T-cell (primary cell): ENCODE data around the gene ITGA2. TPM values are rescaled to one million over a fixed set of nuclear protein-coding genes. Genes with fewer than 3 reads are reported as not detected.

Experiments used
- ATAC-seq, 4 experiments: fragments of 200-7000 bp in 3 of 4; fragments of 150-1000 bp in 1 of 4; cut with Tn5 transposase; replicated peaks in 1 of 4; 1 replicate in 3 of 4; 2 replicates in 1 of 4; pipeline ENCODE4 v1.10.0; 2021; ENCODE audit warnings: moderate library complexity in 3 of 4, mild to moderate bottlenecking in 2 of 4, moderate number of reproducible peaks in 1 of 4
- CTCF ChIA-PET, 2 donors: fragments of 300-600 bp; sonication (Branson Sonifier 250); formaldehyde crosslinking; loops; one replicate each; lab custom pipeline; 2022; ENCODE audit warnings: antibody characterized with exemption in 2 of 2; lab: Charles Lee
- POLR2A ChIA-PET, 2 donors: fragments of 300-600 bp; sonication (Branson Sonifier 250); formaldehyde crosslinking; loops; one replicate each; lab custom pipeline; 2022; ENCODE audit warnings: antibody characterized with exemption in 2 of 2; lab: Charles Lee
- DNase-seq, 35 experiments: peaks; one replicate each; pipeline versions ENCODE4 v3.0.0 to v3.0.0-alpha.2; 2013 to 2023
- H3K27ac ChIP-seq: one replicate; pipeline ENCODE4 v1.5.1; 2013; ENCODE audit warnings: low read length
- H3K27me3 ChIP-seq, 2 experiments: replicated peaks in 1 of 2; 1 replicate in 1 of 2; 2 replicates in 1 of 2; pipeline versions ENCODE4 v1.6.1 to v1.7.0; 2013; ENCODE audit warnings: low read length in 1 of 2, mixed read lengths in 1 of 2; ENCODE audit not compliant: control insufficient read depth in 2 of 2, insufficient read depth in 2 of 2; ENCODE audit errors: extremely low read depth in 1 of 2
- H3K36me3 ChIP-seq, 2 donors: 1 replicate in 1 of 2; 2 replicates in 1 of 2; pipeline versions ENCODE4 v1.6.1 to v1.7.0; 2013; ENCODE audit warnings: low read length in 1 of 2; ENCODE audit not compliant: control insufficient read depth in 2 of 2, insufficient read depth in 1 of 2; ENCODE audit errors: extremely low read depth in 1 of 2
- H3K4me1 ChIP-seq, 2 experiments: 1 replicate in 1 of 2; 2 replicates in 1 of 2; pipeline versions ENCODE4 v1.6.1 to v1.7.0; 2013; ENCODE audit warnings: low read length in 2 of 2, mixed read lengths in 1 of 2; ENCODE audit not compliant: insufficient read depth in 2 of 2, control insufficient read depth in 1 of 2; ENCODE audit errors: extremely low read depth in 1 of 2
- H3K4me3 ChIP-seq, 2 donors: 1 replicate in 1 of 2; 2 replicates in 1 of 2; pipeline versions ENCODE4 v1.5.1 to v1.7.0; 2013; ENCODE audit warnings: mild to moderate bottlenecking in 2 of 2, low read length in 1 of 2, moderate library complexity in 1 of 2; ENCODE audit not compliant: control insufficient read depth in 1 of 2; ENCODE audit errors: extremely low read depth in 1 of 2
- H3K9me3 ChIP-seq: 2 replicates; pipeline ENCODE4 v1.7.0; 2013
- H3K27ac Mint-ChIP-seq, 2 donors: one replicate each; pipeline ENCODE4 v1.8.0; 2020 to 2021; ENCODE audit warnings: mild to moderate bottlenecking in 2 of 2, mixed read lengths in 2 of 2
- H3K27me3 Mint-ChIP-seq, 2 donors: one replicate each; pipeline ENCODE4 v1.8.0; 2021 to 2022; ENCODE audit warnings: mixed read lengths in 2 of 2
- H3K36me3 Mint-ChIP-seq: one replicate; pipeline ENCODE4 v1.8.0; 2021; ENCODE audit warnings: mixed read lengths
- H3K4me1 Mint-ChIP-seq, 3 donors: one replicate each; pipeline ENCODE4 v1.8.0; 2020 to 2022; ENCODE audit warnings: mixed read lengths in 3 of 3, mild to moderate bottlenecking in 1 of 3
- H3K4me3 Mint-ChIP-seq, 3 donors: one replicate each; pipeline ENCODE4 v1.8.0; 2020 to 2022; ENCODE audit warnings: mild to moderate bottlenecking in 3 of 3, mixed read lengths in 3 of 3, moderate library complexity in 3 of 3
- H3K9me3 Mint-ChIP-seq, 3 donors: one replicate each; pipeline ENCODE4 v1.8.0; 2020 to 2022; ENCODE audit warnings: mixed read lengths in 3 of 3
- WGBS: methylation state at CpG from one replicate; pipeline ENCODE4 v1.1.5; 2013; ENCODE audit warnings: missing lambda C conversion rate; ENCODE audit not compliant: insufficient coverage; 5-methylcytosine and 5-hydroxymethylcytosine counted together
- total RNA-seq, 35 experiments: library from RNA in 6 of 35; stranded (reverse) in 6 of 35; fragments of 120-200 nt in 1 of 35; gene quantifications; one replicate each; pipeline versions ENCODE4 v1.2.1 to v1.2.4 and lab custom pipeline; 2013 to 2026

The ITGA2 gene
- total RNA-seq, 5 donors from 2014 or later (not counting 1 experiment from before 2014, with no cell fraction given) = 0.16 to 1.5 (median 0.51) TPM

- POLR2A ChIA-PET = no interaction called here
- H3K27me3 Mint-ChIP-seq = no peaks in the 10 kb centered on the region
Measured at GRCh38 chr5:53035868-53036381, 46.8 kb downstream of the ITGA2 start.

GRCh38 chr5:53037141-53037859 lies 48.1 kb downstream of the ITGA2 start:
- Mint-ChIP-seq H3K27ac (no peak overlapping the region), H3K4me1 (peaks cover 21 to 30% (median 23%) of the 10 kb centered on the region in 3 donors), H3K36me3 (no peaks in the 10 kb centered on the region), H3K9me3 (no peaks in the 10 kb centered on the region), H3K27me3 (no peaks in the 10 kb centered on the region), H3K4me3 (no peak overlapping the region)
- H3K27ac ChIP-seq = no peak overlapping the region
- ChIA-PET POLR2A (no interaction called here), CTCF (no interaction called here)
- DNase-seq (no peak), ATAC-seq (no peak)
- WGBS = no CpG with 5 or more reads among the region's 3 CpGs
- H3K36me3 ChIP-seq = no peaks in the 10 kb centered on the region
- H3K9me3 ChIP-seq = no peaks in the 10 kb centered on the region
- H3K27me3 ChIP-seq = no peaks in the 10 kb centered on the region
- no peak overlapping the region for H3K4me3 ChIP-seq
- H3K4me1 ChIP-seq = peaks cover 0 to 22% of the 10 kb centered on the region in 2 experiments

More at GRCh38 chr5:53035868-53036381, 46.8 kb downstream of the ITGA2 start:
- H3K27ac ChIP-seq = no peak overlapping the region
- CTCF ChIA-PET = interaction anchor here (0.6 to 1.0 kb wide), 2 partner anchors 40 to 73 kb away, joined by 4 to 5 read pairs; no protein-coding TSS in a partner anchor
- H3K4me3 ChIP-seq = no peak overlapping the region
- peaks cover 4 to 20% of the 10 kb centered on the region in 2 experiments for H3K4me1 ChIP-seq
- DNase-seq (no peak), ATAC-seq (no peak)
- WGBS = 39% methylated on average over 2 of the region's 2 CpGs
- no peaks in the 10 kb centered on the region for H3K9me3 ChIP-seq
- Mint-ChIP-seq H3K9me3 (no peaks in the 10 kb centered on the region), H3K4me3 (no peak overlapping the region), H3K4me1 (peaks cover 22 to 29% (median 28%) of the 10 kb centered on the region in 3 donors), H3K27ac (no peak overlapping the region), H3K36me3 (no peaks in the 10 kb centered on the region)
- no peaks in the 10 kb centered on the region for H3K27me3 ChIP-seq
- H3K36me3 ChIP-seq = no peaks in the 10 kb centered on the region

- H3K4me1 ChIP-seq = peaks cover 0 to 19% of the 10 kb centered on the region in 2 experiments
- no peaks in the 10 kb centered on the region for H3K9me3 Mint-ChIP-seq
- DNase-seq (no peak), ATAC-seq (no peak)
- no peak overlapping the region for H3K4me3 Mint-ChIP-seq
- WGBS = 94% methylated on average over 3 of the region's 5 CpGs
- H3K27me3 Mint-ChIP-seq = no peaks in the 10 kb centered on the region
- H3K4me1 Mint-ChIP-seq = peaks cover 21 to 25% (median 22%) of the 10 kb centered on the region in 3 donors
- ChIA-PET POLR2A (interaction anchor here in 1 of 2 donors (0.6 kb wide), 1 partner anchor 14 kb away, joined by 5 read pairs; no protein-coding TSS in a partner anchor), CTCF (no interaction called here)
- no peak overlapping the region for H3K27ac Mint-ChIP-seq
- H3K27ac ChIP-seq = no peak overlapping the region
- no peaks in the 10 kb centered on the region for H3K36me3 ChIP-seq
- H3K36me3 Mint-ChIP-seq = no peaks in the 10 kb centered on the region
- no peaks in the 10 kb centered on the region for H3K9me3 ChIP-seq
- H3K27me3 ChIP-seq = no peaks in the 10 kb centered on the region
- no peak overlapping the region for H3K4me3 ChIP-seq
Measured at GRCh38 chr5:53038196-53038847, 49.2 kb downstream of the ITGA2 start.

- Histone ChIP-seq H3K36me3 (no peaks in the 10 kb centered on the region), H3K4me3 (no peak overlapping the region), H3K9me3 (no peaks in the 10 kb centered on the region), H3K27ac (no peak overlapping the region), H3K4me1 (peaks cover 0 to 19% of the 10 kb centered on the region in 2 experiments), H3K27me3 (no peaks in the 10 kb centered on the region)
- no peaks in the 10 kb centered on the region for H3K36me3 Mint-ChIP-seq
- ATAC-seq (peak in 3 of 4 experiments; percentile 27 to 46 (median 37)), DNase-seq (peak in 1 of 35 experiments; percentile 12)
- H3K4me1 Mint-ChIP-seq = peaks cover 21 to 25% (median 22%) of the 10 kb centered on the region in 3 donors
- no peaks in the 10 kb centered on the region for H3K27me3 Mint-ChIP-seq
- WGBS = 21% methylated on average over 2 of the region's 3 CpGs
- ChIA-PET POLR2A (interaction anchor here in 1 of 2 donors (0.6 kb wide), 1 partner anchor 12 kb away, joined by 3 read pairs; no protein-coding TSS in a partner anchor), CTCF (interaction anchor here in 1 of 2 donors (0.6 to 0.8 kb wide), 2 partner anchors 8 to 43 kb away, joined by 3 read pairs; no protein-coding TSS in a partner anchor)
- H3K9me3 Mint-ChIP-seq = no peaks in the 10 kb centered on the region
- peak overlapping the region in 1 of 2 donors; percentile 0 for H3K27ac Mint-ChIP-seq
- peak overlapping the region in 1 of 3 donors; percentile 2 for H3K4me3 Mint-ChIP-seq
Measured at GRCh38 chr5:53039855-53040254, 50.7 kb downstream of the ITGA2 start.

DNA sequence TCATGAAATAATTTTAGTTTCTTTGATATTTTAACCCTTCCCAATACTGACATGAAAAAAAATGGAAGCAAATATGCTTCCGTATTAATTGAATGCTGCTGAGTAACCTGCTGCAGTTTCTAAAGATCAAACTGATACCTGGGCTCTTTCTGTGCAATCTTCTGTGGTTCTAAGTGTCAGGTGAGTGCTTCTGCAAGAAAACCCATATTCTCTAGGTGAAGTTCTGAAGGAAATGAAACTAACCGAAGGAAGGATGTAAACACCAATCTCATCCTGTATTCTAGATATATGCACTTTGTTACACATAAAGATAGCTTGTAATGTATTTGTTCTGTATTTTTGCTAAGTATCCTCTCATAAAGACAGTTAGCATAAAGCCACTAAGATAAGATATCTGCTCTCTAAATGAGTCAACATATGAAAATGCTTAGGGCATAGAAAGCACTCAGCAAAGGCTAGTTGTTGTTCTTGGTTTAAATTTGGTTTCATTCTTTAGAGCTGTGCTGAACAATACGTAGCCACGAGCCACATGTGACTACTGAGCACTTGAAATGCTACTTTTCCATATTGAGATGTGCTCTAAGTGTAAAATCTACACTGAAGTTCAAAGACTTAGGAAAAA lies 52.0 kb downstream of the ITGA2 start:
- Mint-ChIP-seq H3K27ac (peak overlapping the region; percentile 83 to 88), H3K4me1 (peaks cover 21 to 25% (median 22%) of the 10 kb centered on the region in 3 donors), H3K9me3 (no peaks in the 10 kb centered on the region), H3K4me3 (peak overlapping the region; percentile 70 to 80 (median 73)), H3K27me3 (no peaks in the 10 kb centered on the region), H3K36me3 (no peaks in the 10 kb centered on the region)
- no peaks in the 10 kb centered on the region for H3K9me3 ChIP-seq
- H3K27ac ChIP-seq = peak overlapping the region; percentile 64
- ChIA-PET POLR2A (no interaction called here), CTCF (no interaction called here)
- no peaks in the 10 kb centered on the region for H3K36me3 ChIP-seq
- peak; percentile 71 to 85 (median 81) for ATAC-seq
- H3K27me3 ChIP-seq = no peaks in the 10 kb centered on the region
- peak in 2 of 35 experiments; percentile 1 to 27 for DNase-seq
- peak overlapping the region in 1 of 2 donors; percentile 41 for H3K4me3 ChIP-seq
- WGBS = 0% methylated on average over 2 of the region's 4 CpGs
- H3K4me1 ChIP-seq = peaks cover 0 to 19% of the 10 kb centered on the region in 2 experiments

- peak overlapping the region in 1 of 2 donors; percentile 41 for H3K4me3 ChIP-seq
- H3K4me1 ChIP-seq = peaks cover 0 to 19% of the 10 kb centered on the region in 2 experiments
- no CpG with 5 or more reads among the region's 1 CpG for WGBS
- ATAC-seq (no peak), DNase-seq (no peak)
- Mint-ChIP-seq H3K9me3 (no peaks in the 10 kb centered on the region), H3K4me1 (peaks cover 21 to 25% (median 22%) of the 10 kb centered on the region in 3 donors), H3K27ac (no peak overlapping the region), H3K27me3 (no peaks in the 10 kb centered on the region), H3K4me3 (peak overlapping the region in 1 of 3 donors; percentile 70), H3K36me3 (no peaks in the 10 kb centered on the region)
- no peaks in the 10 kb centered on the region for H3K36me3 ChIP-seq
- POLR2A ChIA-PET = no interaction called here
- peak overlapping the region; percentile 64 for H3K27ac ChIP-seq
- CTCF ChIA-PET = no interaction called here
- no peaks in the 10 kb centered on the region for H3K27me3 ChIP-seq
- no peaks in the 10 kb centered on the region for H3K9me3 ChIP-seq
Measured at GRCh38 chr5:53041740-53042139, 52.6 kb downstream of the ITGA2 start.
